Vagina (tissue), 2 donors: ENCODE data around the gene SIGLEC11. TPM values are rescaled to one million over a fixed set of nuclear protein-coding genes. Genes with fewer than 3 reads are reported as not detected.

ENCODE experiments used
- DNase-seq, 2 donors: peaks; one replicate each; pipeline ENCODE4 v3.0.0-alpha.2; 2017; ENCODE audit errors: extremely low spot score in 2 of 2
- H3K27ac ChIP-seq: fragments of 200-600 bp; sonication (generic); one replicate; pipeline ENCODE4 v1.5.1; 2019
- H3K27me3 ChIP-seq: fragments of 200-600 bp; sonication (generic); one replicate; pipeline ENCODE4 v1.5.1; 2019
- H3K36me3 ChIP-seq, 2 donors: fragments of 200-600 bp; sonication (generic); one replicate each; pipeline ENCODE4 v1.5.1; 2017 to 2019
- H3K4me1 ChIP-seq: fragments of 200-600 bp; sonication (generic); one replicate; pipeline ENCODE4 v1.5.1; 2019
- H3K4me3 ChIP-seq, 2 donors: fragments of 200-600 bp; sonication (generic); 1 replicate in 1 of 2; 2 replicates in 1 of 2; pipeline ENCODE4 v1.5.1; 2016 to 2019
- H3K9me3 ChIP-seq: fragments of 200-600 bp; sonication (generic); one replicate; pipeline ENCODE4 v1.5.1; 2019
- CTCF ChIP-seq, 3 experiments: fragments of 450-650 bp in 2 of 3; fragments of 200-600 bp in 1 of 3; sonication (generic) in 1 of 3; IDR thresholded peaks; one replicate each; pipeline ENCODE4 v1.5.1; 2017 to 2019; ENCODE audit warnings: antibody characterized with exemption in 3 of 3, mild to moderate bottlenecking in 2 of 3, moderate library complexity in 2 of 3
- POLR2A ChIP-seq, 2 donors: fragments of 450-650 bp; IDR thresholded peaks; one replicate each; pipeline ENCODE4 v1.6.1; 2017; ENCODE audit warnings: antibody characterized with exemption in 2 of 2, mild to moderate bottlenecking in 2 of 2, moderate library complexity in 2 of 2
- POLR2AphosphoS5 ChIP-seq, 2 donors: sonication (generic); formaldehyde crosslinking; IDR thresholded peaks; one replicate each; pipeline ENCODE4 v1.9.0; 2017; ENCODE audit warnings: antibody characterized with exemption in 2 of 2, mild to moderate bottlenecking in 2 of 2, low read depth in 1 of 2; ENCODE audit not compliant: insufficient read depth in 1 of 2
- intact Hi-C: fragments of 100-400 bp; cut with DNase I; formaldehyde crosslinking; loops from one replicate; pipeline ENCODE4 v1.15.1; 2023
- total RNA-seq: library from RNA; depleted of rRNA; stranded (reverse); fragments of >200 nt; gene quantifications from one replicate; pipeline ENCODE4 v1.2.3, GENCODE V29; 2016

Gene SIGLEC11
- total RNA-seq, 1 donor from 2014 or later = 4.4 TPM

GRCh38 chr19:49932041-49932451 is 28.9 kb downstream of the SIGLEC11 start:
- H3K27me3 ChIP-seq = no peaks in the 10 kb centered on the region
- DNase-seq = no peak
- H3K36me3 ChIP-seq = no peaks in the 10 kb centered on the region
- intact Hi-C loops = no loop called here
- no peak overlapping the region for H3K4me3 ChIP-seq
- H3K4me1 ChIP-seq = peaks cover 13% of the 10 kb centered on the region
- no peak for TF ChIP-seq POLR2AphosphoS5 (IDR thresholded peaks at IDR 0.05; ENCODE audit: insufficient read depth in 1 of 2, low read depth in 1 of 2)
- TF ChIP-seq POLR2A (IDR thresholded peaks at IDR 0.05) = no peak
- no peak for TF ChIP-seq CTCF (IDR thresholded peaks at IDR 0.05)
- H3K27ac ChIP-seq = no peak overlapping the region
- no peaks in the 10 kb centered on the region for H3K9me3 ChIP-seq

GRCh38 chr19:49931293-49932040 is 29.5 kb downstream of the SIGLEC11 start:
- no peaks in the 10 kb centered on the region for H3K27me3 ChIP-seq
- no peak overlapping the region for H3K4me3 ChIP-seq
- no peak overlapping the region for H3K27ac ChIP-seq
- H3K36me3 ChIP-seq = peaks cover 0 to under 1% of the 10 kb centered on the region in 2 donors
- TF ChIP-seq POLR2AphosphoS5 (IDR thresholded peaks at IDR 0.05; ENCODE audit: insufficient read depth in 1 of 2, low read depth in 1 of 2) (no peak), CTCF (IDR thresholded peaks at IDR 0.05) (no peak), POLR2A (IDR thresholded peaks at IDR 0.05) (no peak)
- no peaks in the 10 kb centered on the region for H3K9me3 ChIP-seq
- intact Hi-C loops = no loop called here
- peaks cover 19% of the 10 kb centered on the region for H3K4me1 ChIP-seq
- no peak for DNase-seq

GRCh38 chr19:49930483-49931011 is 30.4 kb downstream of the SIGLEC11 start:
- H3K27me3 ChIP-seq = no peaks in the 10 kb centered on the region
- no peak overlapping the region for H3K27ac ChIP-seq
- no peak for DNase-seq
- peaks cover 0 to 6% of the 10 kb centered on the region in 2 donors for H3K36me3 ChIP-seq
- peak overlapping the region; percentile 68 to 99 for H3K4me3 ChIP-seq
- TF ChIP-seq POLR2AphosphoS5 (IDR thresholded peaks at IDR 0.05; ENCODE audit: insufficient read depth in 1 of 2, low read depth in 1 of 2) = no peak
- no peak for TF ChIP-seq CTCF (IDR thresholded peaks at IDR 0.05)
- no peak for TF ChIP-seq POLR2A (IDR thresholded peaks at IDR 0.05)
- peaks cover 20% of the 10 kb centered on the region for H3K4me1 ChIP-seq
- no peaks in the 10 kb centered on the region for H3K9me3 ChIP-seq
- intact Hi-C loops = no loop called here

GRCh38 chr19:49929611-49930482 is 31.1 kb downstream of the SIGLEC11 start:
- Histone ChIP-seq H3K36me3 (peaks cover 0 to 8% of the 10 kb centered on the region in 2 donors), H3K27me3 (no peaks in the 10 kb centered on the region), H3K9me3 (no peaks in the 10 kb centered on the region), H3K4me3 (peak overlapping the region; percentile 68 to 99), H3K4me1 (peaks cover 22% of the 10 kb centered on the region), H3K27ac (peak overlapping the region; percentile 90)
- TF ChIP-seq POLR2AphosphoS5 (IDR thresholded peaks at IDR 0.05; ENCODE audit: insufficient read depth in 1 of 2, low read depth in 1 of 2) (peak; percentile 70 to 88), CTCF (IDR thresholded peaks at IDR 0.05) (peak in 1 of 3 experiments; percentile 13), POLR2A (IDR thresholded peaks at IDR 0.05) (no peak)
- DNase-seq = peak in 1 of 2 donors; percentile 92
- intact Hi-C loops = no loop called here
